ENCODE data around the gene LARP4B. TPM values are rescaled to one million over a fixed set of nuclear protein-coding genes. Genes with fewer than 3 reads are reported as not detected.

LARP4B gene
- total RNA-seq, result 22.7 and 23.7 TPM in 2 replicates

GRCh38 chr10:931326-932318 lies at the start of gene LARP4B:
Gene LARP4B, minus strand, starts transcription at chr10:931705. Its CDS starts 45,984 bp downstream, at chr10:885721.

Other genes with a start within 250 kb of the LARP4B start
- gene DIP2C, start 242.0 kb downstream of the LARP4B start, total RNA-seq, result 4.4 and 7.1 TPM in 2 replicates
- gene GTPBP4, start 56.7 kb upstream of the LARP4B start, total RNA-seq, result 43.2 and 45.1 TPM in 2 replicates
- not detected in 2 replicates for gene IDI2, start 94.2 kb upstream of the LARP4B start, total RNA-seq
- 96.5 and 111 TPM in 2 replicates for gene IDI1, start 117.4 kb upstream of the LARP4B start, total RNA-seq
- gene WDR37, start 124.7 kb upstream of the LARP4B start, total RNA-seq, result 17.0 and 24.7 TPM in 2 replicates

Data from epithelial cell of umbilical artery (primary cell).